GM21390 (cell line): ENCODE measurements around the gene CISTR.

Experiments
- ATAC-seq: cut with Tn5 transposase; IDR thresholded peaks from one replicate; pipeline ENCODE4 v1.9.1; 2021; ENCODE audit not compliant: unreplicated experiment

CISTR gene

DNA sequence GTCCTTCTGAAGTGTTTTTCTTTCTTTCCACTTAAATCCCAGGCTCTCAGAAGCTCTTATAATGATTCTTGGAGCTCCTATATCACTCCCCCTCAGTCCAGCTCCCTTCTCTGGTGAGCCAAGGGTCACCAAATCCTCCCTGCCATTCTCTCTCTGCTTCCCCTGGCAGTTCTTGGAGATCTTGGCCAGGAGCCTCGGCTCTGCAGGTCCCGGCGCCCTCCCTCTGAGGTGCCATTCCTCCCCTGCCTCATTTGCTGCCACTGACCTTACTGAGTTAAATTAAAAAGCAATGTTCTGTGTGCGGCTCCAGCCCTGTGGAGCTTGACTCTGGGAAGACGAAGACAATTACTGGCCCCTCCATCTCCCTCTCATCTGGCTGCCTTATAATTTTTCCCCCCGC lies 7.0 kb downstream of the CISTR start:
- no peak for ATAC-seq

DNA sequence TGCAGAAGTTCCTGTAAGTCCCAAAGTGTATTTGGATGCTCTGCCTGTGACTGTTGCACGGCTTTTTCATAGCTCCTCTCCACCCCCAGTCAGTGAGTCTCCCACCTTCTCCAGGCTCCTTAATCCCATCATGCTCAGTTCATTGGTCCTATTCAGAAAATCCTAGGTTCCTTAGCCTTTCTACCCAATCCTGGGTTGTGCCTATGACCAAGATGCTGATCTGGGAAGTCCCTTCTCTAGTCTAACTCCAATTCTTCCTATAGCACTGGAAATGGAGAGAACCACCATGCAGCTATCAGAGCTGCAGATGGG lies 7.7 kb downstream of the CISTR start:
- no peak for ATAC-seq

DNA sequence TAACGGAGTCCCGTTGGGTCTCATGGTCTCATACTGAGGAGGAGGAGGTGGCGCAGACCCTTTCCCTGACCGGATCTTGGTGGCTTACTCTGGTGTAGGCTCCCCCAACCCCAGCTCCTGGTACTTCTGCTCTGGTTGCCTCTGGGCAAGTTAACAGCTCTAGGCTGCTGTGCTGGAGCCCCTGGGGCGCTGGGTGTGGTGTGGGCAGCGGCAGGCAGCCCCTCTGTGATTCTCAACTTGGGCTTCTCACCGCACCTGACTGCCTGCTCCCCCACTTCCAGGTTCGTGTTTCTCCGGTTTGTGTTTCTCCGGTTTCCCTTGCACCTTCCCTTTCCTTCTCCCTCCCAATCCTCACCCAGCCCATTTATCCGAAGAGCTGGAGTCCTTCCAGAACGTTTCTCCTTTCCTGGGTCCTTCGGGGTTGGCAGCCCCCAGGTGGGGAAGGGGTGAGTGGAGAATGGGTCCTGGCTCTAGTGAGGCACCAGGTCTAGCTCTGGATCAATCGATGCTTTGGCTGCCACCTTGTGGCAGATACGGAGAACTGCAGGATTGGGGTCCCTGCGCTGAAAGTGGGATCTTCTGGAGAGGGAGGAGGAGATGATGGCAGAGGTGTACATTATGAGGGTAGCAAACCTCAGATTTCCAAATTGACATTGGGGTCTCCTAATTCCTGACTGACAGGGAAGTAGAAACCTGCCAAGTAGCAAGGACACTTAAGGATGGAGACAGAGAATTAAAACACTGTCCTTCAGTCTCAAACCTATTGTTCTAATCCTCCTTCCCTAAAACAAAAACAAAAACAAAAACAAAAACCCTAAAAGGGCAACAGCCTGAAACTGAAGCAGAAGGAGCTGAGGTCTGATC lies 8.3 kb downstream of the CISTR start:
- ATAC-seq = peak; percentile 69

DNA sequence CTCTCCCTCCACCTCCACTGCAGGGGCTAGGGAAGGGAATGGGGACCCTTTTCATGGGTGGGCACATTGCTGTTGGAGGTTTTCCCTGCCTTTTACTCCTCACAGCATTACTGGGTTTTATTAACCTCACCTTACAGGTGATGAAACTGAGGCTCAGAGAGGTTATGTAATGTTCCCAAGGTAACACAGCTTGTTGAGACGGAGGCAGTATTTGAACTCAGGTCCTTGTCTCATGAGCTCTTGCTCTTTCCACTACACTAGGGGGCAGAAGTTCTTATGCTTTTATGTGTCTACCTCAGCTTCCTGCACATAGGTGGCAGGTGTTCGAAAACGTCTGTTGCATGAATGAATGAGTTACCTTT lies 11.7 kb downstream of the CISTR start:
- no peak for ATAC-seq

DNA sequence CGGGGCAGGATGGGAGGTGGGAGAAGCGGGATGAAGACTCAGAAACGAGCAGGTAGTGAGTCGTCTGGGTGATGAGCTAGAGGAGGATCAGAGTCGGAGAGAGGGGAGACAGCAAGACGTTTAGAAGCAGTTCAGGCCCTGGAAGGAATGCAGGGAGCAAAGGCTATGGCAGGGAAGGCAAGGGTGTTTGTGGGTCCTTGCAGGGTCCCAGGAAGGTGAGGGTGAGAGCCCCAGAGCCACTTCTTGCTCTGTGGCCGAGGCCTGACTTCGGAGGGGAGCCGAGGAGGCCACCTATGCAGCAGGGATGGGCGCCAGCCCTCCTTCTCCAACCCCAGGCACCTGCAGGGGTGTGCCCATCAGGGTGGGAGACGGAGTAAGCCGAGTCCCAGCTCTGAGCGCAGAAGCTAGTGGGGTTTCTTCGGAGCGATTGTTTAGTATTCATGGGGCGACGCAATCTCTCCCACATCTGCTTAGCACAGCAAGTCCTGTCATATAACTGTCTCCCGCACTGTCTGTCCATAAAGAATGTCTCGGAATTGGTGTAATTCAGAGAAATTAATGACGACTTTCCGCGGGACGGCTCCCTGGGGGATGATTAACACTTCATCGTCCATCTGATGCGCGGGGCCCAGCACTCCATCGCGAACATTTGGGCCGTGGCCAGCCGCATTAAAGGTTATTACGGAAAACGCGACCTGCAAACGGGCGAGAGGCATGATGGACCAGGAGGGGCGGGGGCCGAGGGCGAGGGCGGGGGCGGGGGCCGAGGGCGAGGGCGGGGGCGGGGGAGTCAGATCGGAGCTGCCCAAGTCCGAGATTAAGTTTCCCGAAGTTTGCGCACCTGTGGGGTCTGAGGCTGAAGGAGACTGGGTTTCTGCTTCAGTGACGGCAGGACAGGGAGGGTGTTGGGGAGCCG lies 12.3 kb downstream of the CISTR start:
- ATAC-seq = no peak

DNA sequence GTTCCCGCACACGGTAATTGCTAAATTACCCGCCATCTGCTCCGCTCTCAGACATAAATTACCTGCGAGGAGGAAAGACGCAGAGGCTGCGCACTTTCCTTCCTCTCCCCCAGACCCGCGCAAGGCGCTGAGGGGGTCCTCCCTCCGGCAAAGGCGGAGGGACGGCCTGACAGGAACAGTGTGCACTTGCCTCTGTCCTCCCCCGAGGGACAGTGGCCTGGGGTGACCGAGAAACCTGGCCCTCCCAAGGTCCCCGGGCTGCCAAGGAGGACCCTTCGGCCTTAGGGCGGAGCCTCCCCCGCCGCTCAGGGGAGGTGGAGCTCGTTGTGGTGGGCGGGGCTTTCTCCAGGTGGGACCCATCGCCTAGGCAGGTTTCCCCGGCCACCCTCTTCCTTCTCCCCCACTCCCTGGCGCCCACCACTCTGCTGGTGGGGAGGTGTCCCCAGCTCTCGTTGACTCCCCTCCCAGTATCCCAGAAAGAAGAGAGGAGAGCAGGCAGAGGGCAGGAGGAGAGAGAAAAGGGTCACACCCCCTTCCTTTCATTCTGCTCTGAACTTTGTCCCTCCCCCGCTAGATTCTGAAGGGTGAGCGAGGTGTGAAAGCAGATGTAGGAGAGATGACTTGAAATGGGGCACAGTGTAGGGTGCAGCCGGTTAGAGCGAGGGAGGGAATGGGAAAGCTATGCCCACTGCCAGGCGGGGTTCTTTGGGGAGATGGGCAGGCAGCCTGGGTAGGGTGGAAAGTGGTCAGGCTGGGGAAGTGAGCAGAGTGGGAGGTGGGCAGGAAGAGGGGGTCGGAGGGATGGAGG lies 13.2 kb downstream of the CISTR start:
- no peak for ATAC-seq

DNA sequence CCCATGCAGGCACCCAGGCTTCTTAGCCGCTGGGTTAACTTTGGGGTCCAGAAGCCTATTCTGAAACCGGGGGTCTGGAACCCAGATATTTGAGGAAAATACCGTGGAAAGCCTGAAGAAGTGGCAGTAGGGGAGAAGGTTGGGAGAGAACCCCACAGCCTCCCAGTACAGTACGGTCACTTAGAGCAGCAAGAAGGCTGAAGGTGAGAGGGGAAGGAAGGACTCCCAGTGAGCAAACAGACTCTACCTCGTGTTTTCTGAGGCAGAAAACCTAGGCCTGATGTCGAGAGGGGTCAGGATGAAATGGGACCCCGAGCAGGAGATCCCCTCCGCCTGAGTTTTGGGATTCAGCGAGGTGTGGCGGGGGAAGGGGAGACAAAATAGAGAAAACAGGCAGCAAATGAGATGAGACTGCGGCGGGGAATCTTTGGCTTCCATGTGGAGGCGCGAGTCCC lies 13.8 kb downstream of the CISTR start:
- ATAC-seq = no peak

DNA sequence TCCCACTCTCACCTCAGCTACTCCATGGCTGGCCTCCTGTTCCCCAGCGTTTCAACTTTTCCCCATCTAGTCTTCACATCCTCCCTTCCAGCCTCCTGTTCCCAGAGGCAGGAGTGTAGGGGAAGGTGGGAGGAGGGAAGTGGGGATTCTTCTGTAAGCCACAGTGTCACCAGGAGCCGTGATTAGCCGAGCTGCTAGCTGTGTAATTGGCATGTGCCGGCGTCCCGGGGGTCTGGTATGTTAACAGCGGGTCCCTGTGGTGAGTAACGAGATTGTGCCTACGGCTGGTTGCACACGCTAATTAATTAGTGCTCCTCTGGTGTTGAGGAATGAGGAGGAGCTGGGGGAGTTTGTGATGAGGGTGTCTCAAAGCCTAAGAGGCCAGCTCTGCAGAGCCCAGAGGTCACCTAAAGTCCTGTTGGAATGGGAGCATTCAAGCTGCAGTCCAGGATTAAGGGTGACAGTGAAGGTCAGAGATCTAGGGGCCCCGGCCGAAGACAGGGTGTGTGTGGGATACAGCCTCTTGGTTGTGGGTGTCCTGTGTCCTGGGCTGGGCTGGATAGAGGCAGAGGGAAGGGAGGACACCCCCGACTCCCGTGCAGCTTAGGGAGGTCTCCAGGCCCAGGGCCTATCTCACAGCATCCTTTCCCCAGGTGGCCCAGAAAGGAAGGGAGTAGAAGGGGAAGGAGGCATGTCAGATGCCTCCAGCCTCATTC lies 14.5 kb downstream of the CISTR start:
- ATAC-seq = no peak

DNA sequence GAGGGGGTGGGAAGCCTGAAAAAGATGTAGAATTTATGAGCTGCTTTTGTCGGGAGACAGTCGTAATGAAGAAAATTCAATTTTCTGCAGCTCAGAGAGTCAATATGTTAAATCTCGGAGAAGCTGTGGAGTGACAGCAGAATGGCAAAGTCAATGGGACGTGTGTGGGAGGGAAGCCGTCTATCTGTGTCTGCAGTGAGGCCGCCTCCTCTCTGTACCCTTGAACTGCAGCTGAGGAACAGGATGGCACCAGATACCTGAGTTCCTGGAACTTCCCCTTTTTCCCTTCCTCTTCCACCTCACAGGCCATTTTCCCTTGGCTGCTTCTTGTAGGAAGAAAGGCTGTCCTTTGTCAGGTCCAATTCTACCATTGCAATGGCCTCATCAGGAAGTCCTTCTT lies 15.2 kb downstream of the CISTR start:
- ATAC-seq = no peak

DNA sequence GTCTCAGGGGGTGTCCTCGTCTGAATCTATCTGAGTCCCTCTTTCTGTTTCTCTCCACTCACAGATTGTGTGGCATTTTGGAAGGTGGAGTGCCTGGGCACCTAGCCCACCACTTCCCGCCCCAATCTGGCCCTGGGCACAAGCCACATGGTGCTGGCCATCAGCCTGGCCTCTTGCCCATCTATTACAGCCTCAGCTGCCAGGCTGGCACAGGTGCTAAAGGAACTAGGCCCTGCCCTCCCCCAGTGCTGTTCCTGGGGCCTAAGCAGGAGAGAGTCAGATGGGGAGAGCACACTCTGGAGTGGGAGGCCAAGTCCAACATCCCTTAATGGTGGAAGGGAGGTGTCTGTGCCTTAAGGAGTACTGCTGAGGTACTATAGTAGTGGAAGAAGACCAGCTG lies 16.2 kb downstream of the CISTR start:
- no peak for ATAC-seq

DNA sequence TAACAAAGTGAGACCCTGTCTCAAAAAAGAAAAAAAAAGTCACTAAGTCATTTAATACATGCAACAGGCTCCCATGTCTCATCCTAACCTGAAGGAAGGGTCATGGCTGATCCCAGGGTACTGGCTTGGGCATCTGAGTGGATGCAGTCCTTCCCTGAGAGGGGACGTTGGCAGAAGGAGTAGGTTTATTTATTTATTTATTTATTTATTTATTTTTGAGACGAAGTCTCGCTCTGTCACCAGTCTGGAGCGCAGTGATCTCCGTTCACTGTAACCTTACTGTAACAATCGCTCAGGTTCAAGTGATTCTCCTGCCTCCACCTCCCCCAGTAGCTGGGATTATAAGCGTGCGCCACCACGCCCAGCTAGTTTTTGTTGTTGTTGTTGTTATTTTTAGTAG lies 17.4 kb downstream of the CISTR start:
- no peak for ATAC-seq

DNA sequence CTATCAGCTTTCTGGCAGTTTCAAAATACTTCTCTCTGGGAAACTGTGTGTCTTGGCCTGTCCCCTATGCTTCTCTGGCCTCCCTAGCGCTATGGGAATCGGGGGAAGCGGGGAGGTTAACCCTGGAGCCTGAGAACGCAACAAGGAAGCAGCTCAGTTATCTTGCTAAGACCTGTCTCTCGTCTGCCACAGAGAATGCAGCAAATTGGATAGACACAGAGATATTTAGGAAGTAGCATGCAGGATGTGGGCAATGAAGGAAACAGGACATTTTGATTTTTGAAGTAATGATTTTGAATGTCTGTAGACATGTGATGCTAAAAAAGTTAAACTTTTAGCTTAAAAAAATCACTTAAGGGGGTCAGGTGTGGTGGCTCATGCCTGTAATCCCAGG lies 18.0 kb downstream of the CISTR start:
- ATAC-seq = no peak

DNA sequence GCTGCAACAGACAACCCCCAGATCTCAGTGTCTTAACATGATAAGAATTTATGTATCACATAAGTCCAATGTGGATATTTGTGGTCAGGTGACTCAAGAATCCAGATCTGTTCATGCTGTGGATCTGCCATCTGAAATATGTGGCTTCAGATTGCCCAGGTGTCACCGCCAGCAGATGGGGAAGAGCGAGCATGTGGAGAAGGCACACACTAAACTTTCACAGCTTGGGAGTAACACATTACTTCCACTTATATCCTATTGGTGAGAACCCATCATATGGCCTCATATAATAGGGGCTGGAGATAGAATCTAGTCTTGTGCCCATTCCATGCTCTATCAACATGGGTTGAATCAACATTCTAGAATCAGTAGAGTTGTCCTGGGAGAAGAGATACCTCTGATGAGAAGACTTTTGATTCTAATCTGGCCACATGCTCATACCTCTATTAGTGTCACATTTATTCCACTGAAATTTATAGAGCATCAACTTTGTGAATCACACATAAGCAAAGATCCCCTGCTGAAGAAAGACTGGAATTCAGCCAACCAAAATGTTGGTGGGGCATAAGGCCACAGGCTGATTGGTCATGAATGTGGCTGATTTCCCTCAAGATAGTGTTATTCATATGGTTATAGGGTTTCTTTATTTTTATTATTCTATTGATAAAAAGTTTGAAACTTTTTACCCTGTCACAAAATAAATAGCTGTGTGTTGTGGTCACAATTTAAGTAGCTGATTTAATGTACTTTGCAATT lies 18.6 kb downstream of the CISTR start:
- no peak for ATAC-seq

DNA sequence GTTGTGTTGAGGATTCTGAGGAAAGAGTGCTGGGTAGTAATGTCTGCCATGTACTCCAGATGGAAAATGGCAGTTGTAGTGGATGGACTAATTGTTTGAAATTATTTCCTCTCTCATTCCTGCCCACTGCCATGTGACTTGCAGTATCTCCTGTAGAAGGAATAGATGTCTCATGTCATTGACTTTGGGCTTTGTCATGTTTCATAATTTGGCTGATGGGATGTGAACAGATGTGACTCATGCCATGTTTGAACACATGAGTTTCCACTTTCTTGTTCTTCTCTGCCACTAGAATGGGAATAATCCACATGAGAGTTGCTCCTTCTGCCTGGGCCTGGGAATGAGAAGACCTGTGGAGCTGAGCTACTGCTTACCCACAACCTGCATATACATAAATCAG lies 22.1 kb downstream of the CISTR start:
- ATAC-seq = no peak

DNA sequence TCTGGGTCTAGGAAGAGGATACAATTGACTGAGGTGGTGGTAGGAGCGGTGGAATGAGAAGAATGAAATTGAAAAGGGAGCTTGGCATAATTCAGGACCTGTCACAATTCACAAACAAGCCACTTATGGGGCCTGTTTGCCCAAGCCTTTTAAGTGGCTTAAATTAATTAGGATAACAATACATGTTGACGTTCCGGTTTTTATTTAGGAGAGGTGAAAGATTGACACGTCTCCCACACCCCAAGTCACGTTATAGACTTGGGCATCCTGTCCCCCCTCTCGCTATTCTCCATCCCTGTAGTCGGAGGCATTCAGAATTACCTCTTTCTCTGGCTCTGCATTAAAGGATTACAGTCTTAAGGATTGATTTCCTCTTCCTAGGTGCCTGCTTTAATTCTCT lies 23.6 kb downstream of the CISTR start:
- ATAC-seq = no peak

DNA sequence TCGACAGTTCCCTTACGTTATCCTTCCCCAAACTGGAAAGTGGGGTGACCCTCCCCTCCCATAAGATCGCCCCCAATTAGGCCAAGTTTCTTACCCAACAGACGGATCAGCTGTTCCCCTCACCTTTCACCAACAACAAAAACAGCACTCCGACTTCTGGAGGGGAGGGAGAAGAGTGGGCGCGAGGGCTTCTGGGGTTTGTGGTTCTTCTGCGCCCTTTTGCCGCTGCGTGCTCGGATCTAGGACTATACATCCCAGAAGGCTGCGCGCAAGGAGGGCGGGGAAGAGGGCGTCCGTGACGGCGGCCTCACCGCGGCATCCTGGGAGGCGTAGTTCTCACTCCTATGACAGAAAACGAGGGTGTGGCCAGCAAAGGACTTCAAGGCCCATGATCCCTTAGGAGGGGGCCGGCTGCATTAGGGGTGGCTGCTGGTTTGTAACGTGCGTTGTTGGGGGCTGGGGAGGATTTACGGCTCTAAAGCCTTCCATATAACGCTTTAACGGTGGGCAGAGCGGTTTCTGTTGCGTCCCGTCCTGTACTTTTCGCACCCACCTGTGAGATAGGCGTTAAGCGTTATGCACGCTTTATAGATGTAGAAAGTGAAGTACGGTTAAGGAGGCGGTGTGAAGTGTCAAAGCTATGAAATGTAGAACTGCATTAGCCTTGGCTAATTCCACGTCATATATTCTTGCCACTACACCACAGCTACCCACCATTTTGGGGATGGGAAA lies 24.3 kb downstream of the CISTR start, which contains the start of gene CALCOCO1:
TSS of gene CALCOCO1 (minus strand) at position 143 of the 732 bp plus-strand sequence. CDS start 2,210 bp downstream, outside the sequence.
- peak; percentile 98 for ATAC-seq

DNA sequence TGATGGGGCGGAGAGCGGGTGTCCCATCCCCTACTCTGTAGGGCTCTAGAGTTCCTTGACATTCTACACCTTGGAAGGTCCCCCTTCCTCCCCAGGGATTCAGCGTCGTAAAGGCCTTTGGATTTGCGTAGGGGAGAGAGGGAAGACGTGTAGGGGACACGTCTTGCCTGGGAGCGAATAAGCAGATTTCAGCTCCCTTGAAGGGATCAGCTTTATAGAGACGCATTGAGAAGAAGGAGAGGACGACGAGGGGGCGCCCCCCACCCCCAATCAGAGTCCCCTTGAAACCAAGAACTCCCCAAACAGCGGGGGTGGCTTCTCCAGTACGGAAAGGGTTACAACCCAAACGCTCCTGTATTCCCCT lies 24.9 kb downstream of the CISTR start:
- no peak for ATAC-seq

DNA sequence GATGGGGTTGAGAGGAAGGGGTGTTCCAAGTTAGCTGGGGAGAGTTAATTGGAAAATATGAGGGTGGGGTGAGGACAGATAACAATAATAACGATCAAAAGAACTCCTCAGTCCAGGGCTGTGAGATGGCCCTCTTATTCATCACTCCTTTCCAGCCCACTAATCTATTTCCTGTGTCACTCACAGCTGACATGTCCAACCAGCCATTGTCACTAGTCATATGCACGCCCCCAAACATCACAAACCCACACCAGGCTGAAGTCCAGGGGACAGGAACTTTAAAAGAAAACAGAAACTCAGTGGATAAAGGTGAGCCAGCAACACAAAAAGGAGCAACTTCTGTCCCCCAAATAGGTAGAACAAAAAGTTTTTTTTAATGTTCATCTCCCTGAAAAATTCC lies 25.4 kb downstream of the CISTR start:
- no peak for ATAC-seq

DNA sequence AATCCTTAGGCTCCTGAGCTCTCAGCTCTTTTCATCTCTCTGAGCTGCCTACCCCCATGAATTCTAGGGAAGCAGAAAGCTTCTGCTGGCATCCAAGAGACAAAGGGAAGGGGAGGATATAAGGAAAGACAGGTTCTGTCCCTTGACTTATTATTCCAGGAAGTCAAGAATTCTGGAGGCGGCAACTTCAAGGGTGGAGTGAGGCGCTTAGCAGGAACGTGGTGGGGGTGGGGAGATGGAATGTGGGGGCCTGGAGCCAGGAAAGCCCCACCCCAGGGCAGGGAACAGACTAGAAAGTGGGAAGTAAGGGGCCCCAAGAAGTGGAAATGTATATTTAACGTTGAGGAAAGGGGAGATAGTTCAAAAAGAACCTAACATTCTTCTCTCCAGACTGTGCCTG lies 26.0 kb downstream of the CISTR start:
- ATAC-seq = no peak
